ENCODE data around the gene ING3.

GRCh38 chr7:120942861-120943260 is 7.7 kb upstream of the ING3 start:
- TF ChIP-seq, protein P1, sequence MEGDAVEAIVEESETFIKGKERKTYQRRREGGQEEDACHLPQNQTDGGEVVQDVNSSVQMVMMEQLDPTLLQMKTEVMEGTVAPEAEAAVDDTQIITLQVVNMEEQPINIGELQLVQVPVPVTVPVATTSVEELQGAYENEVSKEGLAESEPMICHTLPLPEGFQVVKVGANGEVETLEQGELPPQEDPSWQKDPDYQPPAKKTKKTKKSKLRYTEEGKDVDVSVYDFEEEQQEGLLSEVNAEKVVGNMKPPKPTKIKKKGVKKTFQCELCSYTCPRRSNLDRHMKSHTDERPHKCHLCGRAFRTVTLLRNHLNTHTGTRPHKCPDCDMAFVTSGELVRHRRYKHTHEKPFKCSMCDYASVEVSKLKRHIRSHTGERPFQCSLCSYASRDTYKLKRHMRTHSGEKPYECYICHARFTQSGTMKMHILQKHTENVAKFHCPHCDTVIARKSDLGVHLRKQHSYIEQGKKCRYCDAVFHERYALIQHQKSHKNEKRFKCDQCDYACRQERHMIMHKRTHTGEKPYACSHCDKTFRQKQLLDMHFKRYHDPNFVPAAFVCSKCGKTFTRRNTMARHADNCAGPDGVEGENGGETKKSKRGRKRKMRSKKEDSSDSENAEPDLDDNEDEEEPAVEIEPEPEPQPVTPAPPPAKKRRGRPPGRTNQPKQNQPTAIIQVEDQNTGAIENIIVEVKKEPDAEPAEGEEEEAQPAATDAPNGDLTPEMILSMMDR (IDR thresholded peaks at IDR 0.05) = no peak
- TF ChIP-seq EP300 (IDR thresholded peaks at IDR 0.05; ENCODE audit: low read depth) = no peak
- no peak for TF ChIP-seq POLR2A (IDR thresholded peaks at IDR 0.05)
